OCI-LY3 (cell line): Measurements from ENCODE around the gene GARNL3.

ENCODE experiments used
- H2AFZ ChIP-seq: fragments of 200-600, 300-600 bp; shearing (Covaris generic); 2 replicates; pipeline ENCODE4 v1.6.0; 2014; ENCODE audit warnings: antibody characterized with exemption, low read depth, low read length
- H3K27ac ChIP-seq: fragments of 200-600, 300-600 bp; sonication (generic); 2 replicates; pipeline ENCODE4 v1.5.1; 2014; ENCODE audit warnings: mild to moderate bottlenecking, low read length, moderate library complexity, mixed read lengths
- H3K27me3 ChIP-seq: fragments of 200-600, 300-600 bp; sonication (generic); 2 replicates; pipeline ENCODE4 v1.6.1; 2014; ENCODE audit warnings: low read depth, low read length, mixed read lengths
- H3K36me3 ChIP-seq: fragments of 200-600, 300-600 bp; sonication (generic); replicated peaks from 2 replicates; pipeline ENCODE3; 2014; ENCODE audit warnings: low read depth, low read length, mixed read lengths
- H3K4me1 ChIP-seq: fragments of 300-600, 200-600 bp; sonication (generic); 2 replicates; pipeline ENCODE4 v1.6.1; 2014; ENCODE audit warnings: low read length, mixed read lengths
- H3K4me2 ChIP-seq: fragments of 200-600, 300-600 bp; sonication (generic); 2 replicates; pipeline ENCODE4 v1.6.1; 2014; ENCODE audit warnings: low read length, mixed read lengths
- H3K4me3 ChIP-seq: fragments of 300-600, 200-600 bp; sonication (generic); 2 replicates; pipeline ENCODE4 v1.5.1; 2014; ENCODE audit warnings: antibody characterized with exemption, mild to moderate bottlenecking, low read length, moderate library complexity
- H3K79me2 ChIP-seq: fragments of 300-600, 200-600 bp; shearing (Covaris generic); 2 replicates; pipeline ENCODE4 v1.6.1; 2014; ENCODE audit warnings: mild to moderate bottlenecking, low read length, mixed read lengths
- H3K9ac ChIP-seq: fragments of 300-600, 200-600 bp; shearing (Covaris generic); 2 replicates; pipeline ENCODE4 v1.6.0; 2014; ENCODE audit warnings: mild to moderate bottlenecking, low read length, moderate library complexity
- H3K9me3 ChIP-seq: fragments of 200-600, 300-600 bp; shearing (Covaris generic); 2 replicates; pipeline ENCODE4 v1.6.1; 2014; ENCODE audit warnings: low read length, mixed read lengths; ENCODE audit not compliant: insufficient read depth
- H4K20me1 ChIP-seq: fragments of 200-600, 300-600 bp; sonication (generic); 2 replicates; pipeline ENCODE4 v1.6.1; 2016; ENCODE audit warnings: low read length, mixed read lengths; ENCODE audit not compliant: insufficient read depth
- EZH2phosphoT487 ChIP-seq: fragments of 200-600 bp; shearing (Covaris generic); IDR thresholded peaks from 2 replicates; pipeline ENCODE4 v1.6.1; 2018; ENCODE audit warnings: antibody characterized with exemption, mixed run types, low read depth
- TF ChIP-seq, protein P1 (sequence below): fragments of 200-600, 300-600 bp; sonication (generic); IDR thresholded peaks from 2 replicates; pipeline ENCODE4 v1.5.1; 2014; ENCODE audit warnings: antibody characterized with exemption, low read length, low read depth

Gene GARNL3

DNA sequence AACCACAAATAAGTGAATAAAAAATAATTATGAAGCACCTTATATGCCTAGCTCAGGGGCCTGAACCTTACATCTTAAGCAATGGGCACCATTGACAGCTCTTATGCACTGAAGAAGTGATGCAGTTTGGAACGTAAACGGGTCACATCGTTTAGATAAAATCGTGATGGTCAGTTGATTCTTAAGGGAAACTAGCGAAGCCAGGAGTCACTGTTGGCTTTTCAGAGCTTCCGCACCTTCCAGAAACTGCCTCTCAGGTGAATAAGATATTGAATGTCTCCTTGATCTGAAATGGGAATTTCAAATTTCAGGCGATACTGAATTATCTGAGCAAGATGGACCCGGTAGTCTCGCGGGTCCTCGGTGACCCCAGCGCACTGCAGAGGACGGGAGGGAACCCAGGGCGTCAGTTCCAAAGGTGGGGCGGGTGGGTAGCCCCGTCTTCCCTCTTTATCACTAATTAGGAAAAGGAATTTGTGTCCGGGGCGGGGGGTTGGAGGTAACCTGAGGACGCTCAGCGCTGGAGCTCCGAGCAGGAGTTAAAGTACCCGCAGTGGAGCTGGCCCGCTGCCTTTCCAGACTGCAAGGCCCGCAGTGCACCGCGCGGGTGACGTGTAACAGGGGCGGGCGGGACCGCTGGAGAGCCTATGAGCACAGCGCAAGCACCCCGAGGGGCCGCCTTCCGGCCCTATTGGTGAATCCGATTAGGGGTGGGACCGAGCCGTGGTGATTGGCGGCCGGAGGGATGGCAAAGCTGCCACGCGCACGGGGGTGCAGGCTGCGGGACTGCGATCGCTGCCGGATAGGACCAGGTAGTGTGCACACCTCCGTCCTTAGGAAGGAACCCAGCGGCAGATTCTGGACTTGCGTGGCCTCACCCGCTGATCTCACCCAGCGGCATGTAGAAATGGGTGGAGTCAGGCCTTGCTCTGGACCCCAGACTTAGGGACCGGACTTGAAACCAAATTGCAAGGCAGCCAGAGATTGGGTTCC is 19.7 kb upstream of the GARNL3 start:
- Histone ChIP-seq H3K9me3 (no peaks in the 10 kb centered on the region), H3K4me2 (peak overlapping the region; percentile 89), H3K9ac (peak overlapping the region; percentile 62)

DNA sequence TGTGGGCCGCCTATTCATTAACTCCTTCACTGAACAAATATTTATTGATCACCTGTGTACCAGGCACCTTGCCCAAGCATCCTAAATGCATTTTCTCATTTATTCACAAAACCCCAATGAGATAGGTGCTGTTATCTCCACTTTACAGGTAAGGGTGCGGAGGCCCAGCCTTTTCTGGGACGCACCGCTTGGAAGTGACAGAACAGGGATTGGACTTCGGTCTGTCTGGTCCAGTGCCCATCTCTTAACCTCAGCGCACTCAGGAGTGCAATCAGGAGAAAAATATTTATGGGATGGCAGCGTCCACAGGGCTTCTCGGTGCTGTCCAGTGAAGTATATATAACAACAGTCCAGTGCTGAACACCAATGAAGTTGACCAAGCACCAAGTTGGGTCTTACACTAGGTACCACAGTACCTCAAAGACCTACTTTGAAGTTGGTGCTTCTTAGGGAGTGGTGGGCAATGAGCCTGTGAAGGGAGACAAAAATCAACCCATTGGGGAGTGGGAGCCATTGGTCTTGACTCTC is 18.9 kb upstream of the GARNL3 start:
- Histone ChIP-seq H2AFZ (peak overlapping the region; percentile 98), H3K27me3 (no peaks in the 10 kb centered on the region), H3K36me3 (no peaks in the 10 kb centered on the region), H3K79me2 (no peaks in the 10 kb centered on the region), H3K9ac (peak overlapping the region; percentile 62), H3K4me2 (peak overlapping the region; percentile 89), H3K4me3 (peak overlapping the region; percentile 90), H3K27ac (no peak overlapping the region), H4K20me1 (no peaks in the 10 kb centered on the region), H3K9me3 (no peaks in the 10 kb centered on the region), H3K4me1 (peaks cover 11% of the 10 kb centered on the region)
- TF ChIP-seq, protein P1, sequence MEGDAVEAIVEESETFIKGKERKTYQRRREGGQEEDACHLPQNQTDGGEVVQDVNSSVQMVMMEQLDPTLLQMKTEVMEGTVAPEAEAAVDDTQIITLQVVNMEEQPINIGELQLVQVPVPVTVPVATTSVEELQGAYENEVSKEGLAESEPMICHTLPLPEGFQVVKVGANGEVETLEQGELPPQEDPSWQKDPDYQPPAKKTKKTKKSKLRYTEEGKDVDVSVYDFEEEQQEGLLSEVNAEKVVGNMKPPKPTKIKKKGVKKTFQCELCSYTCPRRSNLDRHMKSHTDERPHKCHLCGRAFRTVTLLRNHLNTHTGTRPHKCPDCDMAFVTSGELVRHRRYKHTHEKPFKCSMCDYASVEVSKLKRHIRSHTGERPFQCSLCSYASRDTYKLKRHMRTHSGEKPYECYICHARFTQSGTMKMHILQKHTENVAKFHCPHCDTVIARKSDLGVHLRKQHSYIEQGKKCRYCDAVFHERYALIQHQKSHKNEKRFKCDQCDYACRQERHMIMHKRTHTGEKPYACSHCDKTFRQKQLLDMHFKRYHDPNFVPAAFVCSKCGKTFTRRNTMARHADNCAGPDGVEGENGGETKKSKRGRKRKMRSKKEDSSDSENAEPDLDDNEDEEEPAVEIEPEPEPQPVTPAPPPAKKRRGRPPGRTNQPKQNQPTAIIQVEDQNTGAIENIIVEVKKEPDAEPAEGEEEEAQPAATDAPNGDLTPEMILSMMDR = no peak
- no peak for TF ChIP-seq EZH2phosphoT487

More for the DNA sequence above, 19.7 kb upstream of the GARNL3 start:
- Histone ChIP-seq H3K79me2 (no peaks in the 10 kb centered on the region), H3K36me3 (no peaks in the 10 kb centered on the region), H3K27me3 (no peaks in the 10 kb centered on the region), H3K27ac (no peak overlapping the region), H2AFZ (peak overlapping the region; percentile 98), H4K20me1 (no peaks in the 10 kb centered on the region), H3K4me1 (peaks cover 11% of the 10 kb centered on the region), H3K4me3 (peak overlapping the region; percentile 90)
- TF ChIP-seq EZH2phosphoT487 = no peak
- TF ChIP-seq, protein P1 = no peak

DNA sequence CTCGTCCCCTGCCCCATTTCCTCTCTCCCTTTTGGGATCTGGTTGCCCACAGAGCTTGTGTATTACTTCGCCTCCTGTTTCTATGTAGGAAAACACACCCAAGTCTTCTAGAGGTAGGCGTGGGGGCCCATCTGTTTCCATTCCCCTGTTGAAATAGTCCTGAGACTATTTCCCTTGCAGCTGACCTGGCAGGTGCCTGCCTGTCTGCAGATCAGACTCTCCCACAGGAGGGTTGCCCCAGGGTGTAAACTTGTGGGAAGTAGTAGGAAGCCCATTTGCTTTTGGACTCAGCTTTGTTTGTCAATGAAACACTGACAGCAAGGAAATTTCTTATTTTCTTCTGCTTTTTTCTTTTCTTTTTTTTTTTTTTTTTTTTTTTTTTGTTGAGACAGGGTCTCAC is 16.3 kb upstream of the GARNL3 start:
- no peaks in the 10 kb centered on the region for H3K79me2 ChIP-seq
- TF ChIP-seq, protein P1 = no peak
- no peak for TF ChIP-seq EZH2phosphoT487
- no peak overlapping the region for H3K4me3 ChIP-seq
- H4K20me1 ChIP-seq = no peaks in the 10 kb centered on the region
- H3K27ac ChIP-seq = no peak overlapping the region
- H3K4me2 ChIP-seq = no peak overlapping the region
- H2AFZ ChIP-seq = no peak overlapping the region
- H3K9me3 ChIP-seq = no peaks in the 10 kb centered on the region
- H3K9ac ChIP-seq = no peak overlapping the region
- H3K36me3 ChIP-seq = no peaks in the 10 kb centered on the region
- peaks cover 11% of the 10 kb centered on the region for H3K4me1 ChIP-seq
- no peaks in the 10 kb centered on the region for H3K27me3 ChIP-seq

DNA sequence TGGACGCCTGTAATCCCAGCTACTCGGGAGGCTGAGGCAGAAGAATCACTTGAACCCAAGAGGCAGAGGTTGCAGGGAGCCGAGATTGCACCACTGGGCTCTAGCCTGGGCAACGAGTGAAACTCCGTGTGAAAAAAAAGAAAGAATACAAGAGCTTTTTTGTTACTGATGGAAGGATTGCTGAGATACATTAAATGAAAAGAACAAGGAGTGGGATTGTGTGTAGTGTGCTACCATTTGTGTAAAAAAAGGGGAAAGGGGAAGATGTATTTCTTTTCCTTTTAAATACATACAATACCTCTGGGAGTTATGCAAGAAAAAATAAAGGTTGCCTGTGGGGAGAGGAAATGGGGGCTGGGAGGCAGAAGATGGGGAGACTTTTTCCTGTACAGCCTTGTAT is 14.7 kb upstream of the GARNL3 start:
- TF ChIP-seq, protein P1 = no peak
- TF ChIP-seq EZH2phosphoT487 = no peak
- Histone ChIP-seq H3K4me2 (no peak overlapping the region), H3K27me3 (no peaks in the 10 kb centered on the region), H3K36me3 (no peaks in the 10 kb centered on the region), H3K27ac (no peak overlapping the region), H2AFZ (no peak overlapping the region), H4K20me1 (no peaks in the 10 kb centered on the region), H3K79me2 (no peaks in the 10 kb centered on the region), H3K9me3 (no peaks in the 10 kb centered on the region), H3K4me1 (peaks cover 7% of the 10 kb centered on the region), H3K9ac (no peak overlapping the region), H3K4me3 (no peak overlapping the region)
